Lower leg skin (tissue), 4 donors: ENCODE results near the gene RPS6KC1. TPM values are rescaled to one million over a fixed set of nuclear protein-coding genes. Genes with fewer than 3 reads are reported as not detected.
"Not testable (repeated sequence)": the region's sequence is repeated elsewhere in the genome, so short reads cannot be mapped to it uniquely, and the experiment has no call there.

Experiments used
- DNase-seq, 2 donors: peaks; one replicate each; pipeline ENCODE4 v3.0.0-alpha.2; 2019; ENCODE audit warnings: low spot score in 2 of 2
- H3K4me3 ChIP-seq: fragments of 200-600 bp; sonication (generic); 2 replicates; pipeline ENCODE4 v1.5.1; 2017; ENCODE audit warnings: mild to moderate bottlenecking, low read depth; ENCODE audit not compliant: poor library complexity, severe bottlenecking
- CTCF ChIP-seq, 3 donors: fragments of 450-650 bp; IDR thresholded peaks; one replicate each; pipeline ENCODE4 v1.5.1; 2016; ENCODE audit warnings: antibody characterized with exemption in 3 of 3, mild to moderate bottlenecking in 3 of 3, moderate library complexity in 2 of 3
- POLR2A ChIP-seq, 2 donors: fragments of 450-650 bp; IDR thresholded peaks; one replicate each; pipeline ENCODE4 v1.6.1; 2016 to 2017; ENCODE audit warnings: antibody characterized with exemption in 2 of 2, mild to moderate bottlenecking in 1 of 2, moderate library complexity in 1 of 2
- WGBS, 2 donors: methylation state at CpG; one replicate each; pipeline ENCODE4 v1.1.5; 2018; 5-methylcytosine and 5-hydroxymethylcytosine counted together
- intact Hi-C: fragments of 100-400 bp; cut with DNase I; formaldehyde crosslinking; loops from one replicate; pipeline ENCODE4 v1.15.0; 2023; ENCODE audit warnings: low total_unique reads
- total RNA-seq, 4 donors: library from RNA; depleted of rRNA; stranded (reverse); fragments of >200 nt; gene quantifications; one replicate each; pipeline ENCODE4 v1.1.0, GENCODE V29; 2016

RPS6KC1 gene
- total RNA-seq, 4 donors from 2014 or later: 7.6 to 15.5 (median 10.6) TPM

- intact Hi-C loops: no loop called here
- no peak for TF ChIP-seq POLR2A (IDR thresholded peaks at IDR 0.05)
- TF ChIP-seq CTCF (IDR thresholded peaks at IDR 0.05): no peak
- DNase-seq: no peak
- H3K4me3 ChIP-seq: no peak overlapping the region
These were observed 39.1 kb downstream of the RPS6KC1 start for GRCh38 chr1:213089924-213090677.

- intact Hi-C loops: no loop called here
- no peak for TF ChIP-seq POLR2A (IDR thresholded peaks at IDR 0.05)
- no peak for TF ChIP-seq CTCF (IDR thresholded peaks at IDR 0.05)
- WGBS, 2 donors: 86 to 88% methylated on average over 3 of the region's 3 CpGs
- no peak overlapping the region for H3K4me3 ChIP-seq
- DNase-seq: no peak
These were observed 43.4 kb downstream of the RPS6KC1 start for GRCh38 chr1:213094446-213094845.

GRCh38 chr1:213095467-213095866 is 44.4 kb downstream of the RPS6KC1 start:
- intact Hi-C loops: no loop called here
- H3K4me3 ChIP-seq: no peak overlapping the region
- WGBS, 2 donors: 92 to 95% methylated on average over 1 of the region's 1 CpG
- DNase-seq: no peak
- TF ChIP-seq CTCF (IDR thresholded peaks at IDR 0.05): no peak
- TF ChIP-seq POLR2A (IDR thresholded peaks at IDR 0.05): no peak

- intact Hi-C loops: no loop called here
- no peak overlapping the region for H3K4me3 ChIP-seq
- 70 to 76% methylated on average over 4 of the region's 4 CpGs for WGBS, 2 donors
- no peak for DNase-seq
- no peak for TF ChIP-seq POLR2A (IDR thresholded peaks at IDR 0.05)
- no peak for TF ChIP-seq CTCF (IDR thresholded peaks at IDR 0.05)
These were observed 48.8 kb downstream of the RPS6KC1 start for GRCh38 chr1:213099682-213100399.

GRCh38 chr1:213100565-213100964 is 49.5 kb downstream of the RPS6KC1 start:
- H3K4me3 ChIP-seq, intact Hi-C loops, DNase-seq: not testable (repeated sequence)
- WGBS, 2 donors: 96% methylated on average over 4 of the region's 4 CpGs

- intact Hi-C loops: no loop called here
- H3K4me3 ChIP-seq: no peak overlapping the region
- DNase-seq: no peak
- TF ChIP-seq CTCF (IDR thresholded peaks at IDR 0.05) (no peak), POLR2A (IDR thresholded peaks at IDR 0.05) (no peak)
- 87 to 88% methylated on average over 5 of the region's 5 CpGs for WGBS, 2 donors
These were observed 52.6 kb downstream of the RPS6KC1 start for GRCh38 chr1:213103377-213104306.
